Activated CD8-positive, alpha-beta memory T cell treated with anti-CD3 and anti-CD28 coated beads, Interleukin-2, amount 10 ng/mL, durations not matched to agents 7 days and 5 days (primary cell): Measurements from ENCODE around the gene COL23A1. TPM values are rescaled to one million over a fixed set of nuclear protein-coding genes. Genes with fewer than 3 reads are reported as not detected.
"Not testable (repeated sequence)": the region's sequence is repeated elsewhere in the genome, so short reads cannot be mapped to it uniquely, and the experiment has no call there.

Source experiments
- ATAC-seq: fragments of 150-1000 bp; cut with Tn5 transposase; one replicate; pipeline ENCODE4 v1.10.0; 2021; ENCODE audit warnings: moderate library complexity
- CTCF ChIA-PET: fragments of 350-600 bp; sonication (Branson Sonifier 250); formaldehyde crosslinking; loops from one replicate; lab custom pipeline; 2021; ENCODE audit warnings: antibody characterized with exemption; lab: Charles Lee
- DNase-seq: peaks from one replicate; pipeline ENCODE4 v3.0.0-alpha.2; 2020
- H3K27ac Mint-ChIP-seq: one replicate; pipeline ENCODE4 v1.8.0; 2021; ENCODE audit warnings: mild to moderate bottlenecking, mixed read lengths
- H3K27me3 Mint-ChIP-seq: one replicate; pipeline ENCODE4 v1.8.0; 2021; ENCODE audit warnings: mixed read lengths
- H3K36me3 Mint-ChIP-seq: one replicate; pipeline ENCODE4 v1.8.0; 2021; ENCODE audit warnings: mild to moderate bottlenecking, mixed read lengths
- H3K4me1 Mint-ChIP-seq: one replicate; pipeline ENCODE4 v1.8.0; 2021; ENCODE audit warnings: mixed read lengths
- H3K4me3 Mint-ChIP-seq: one replicate; pipeline ENCODE4 v1.8.0; 2021; ENCODE audit warnings: mild to moderate bottlenecking, moderate library complexity, mixed read lengths
- H3K9me3 Mint-ChIP-seq: one replicate; pipeline ENCODE4 v1.8.0; 2022; ENCODE audit warnings: low read depth, mixed read lengths
- total RNA-seq, 2 experiments: library from RNA; stranded (reverse); gene quantifications; one replicate each; pipeline ENCODE4 v1.2.3, GENCODE V29; 2021

Gene COL23A1
- total RNA-seq, 2 experiments from 2014 or later, result 0.18 to 0.19 TPM

- Mint-ChIP-seq H3K4me1 (no peaks in the 10 kb centered on the region), H3K27me3 (peaks cover 2% of the 10 kb centered on the region), H3K36me3 (no peaks in the 10 kb centered on the region), H3K27ac (no peak overlapping the region), H3K4me3 (no peak overlapping the region), H3K9me3 (no peaks in the 10 kb centered on the region)
- CTCF ChIA-PET, result interaction anchor here (0.6 kb wide), 1 partner anchor 1102 kb away, joined by 4 read pairs; no protein-coding TSS in a partner anchor
- no peak for ATAC-seq
- DNase-seq, result no peak
Observed at GRCh38 chr5:178304016-178304415, 286.2 kb downstream of the COL23A1 start.

- CTCF ChIA-PET, H3K4me3 Mint-ChIP-seq, H3K36me3 Mint-ChIP-seq, H3K27ac Mint-ChIP-seq, H3K4me1 Mint-ChIP-seq, DNase-seq, H3K9me3 Mint-ChIP-seq, H3K27me3 Mint-ChIP-seq, ATAC-seq: not testable (repeated sequence)
Observed at GRCh38 chr5:178302321-178302720, 287.9 kb downstream of the COL23A1 start.

DNA sequence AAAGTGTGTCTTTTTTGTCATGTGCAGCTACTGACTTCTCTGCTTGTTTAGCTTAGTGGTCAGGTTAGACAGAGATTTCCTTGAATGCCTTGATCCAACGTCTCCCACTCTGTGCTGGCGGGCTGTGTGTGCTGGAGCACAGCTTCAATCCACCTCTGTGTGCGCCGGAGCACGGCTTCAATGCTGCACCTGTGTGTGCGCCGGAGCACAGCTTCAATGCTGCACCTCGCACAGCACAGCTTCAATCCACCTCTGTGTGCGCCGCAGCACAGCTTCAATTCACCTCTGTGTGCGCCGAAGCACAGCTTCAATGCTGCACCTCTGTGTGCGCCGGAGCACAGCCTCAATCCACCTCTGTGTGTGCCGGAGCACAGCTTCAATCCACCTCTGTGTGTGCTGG lies 288.6 kb downstream of the COL23A1 start:
- Mint-ChIP-seq H3K27ac (no peak overlapping the region), H3K4me3 (no peak overlapping the region), H3K9me3 (no peaks in the 10 kb centered on the region), H3K27me3 (peaks cover 2% of the 10 kb centered on the region), H3K36me3 (no peaks in the 10 kb centered on the region), H3K4me1 (no peaks in the 10 kb centered on the region)
- no peak for ATAC-seq
- DNase-seq, result no peak
- CTCF ChIA-PET, result no interaction called here

DNA sequence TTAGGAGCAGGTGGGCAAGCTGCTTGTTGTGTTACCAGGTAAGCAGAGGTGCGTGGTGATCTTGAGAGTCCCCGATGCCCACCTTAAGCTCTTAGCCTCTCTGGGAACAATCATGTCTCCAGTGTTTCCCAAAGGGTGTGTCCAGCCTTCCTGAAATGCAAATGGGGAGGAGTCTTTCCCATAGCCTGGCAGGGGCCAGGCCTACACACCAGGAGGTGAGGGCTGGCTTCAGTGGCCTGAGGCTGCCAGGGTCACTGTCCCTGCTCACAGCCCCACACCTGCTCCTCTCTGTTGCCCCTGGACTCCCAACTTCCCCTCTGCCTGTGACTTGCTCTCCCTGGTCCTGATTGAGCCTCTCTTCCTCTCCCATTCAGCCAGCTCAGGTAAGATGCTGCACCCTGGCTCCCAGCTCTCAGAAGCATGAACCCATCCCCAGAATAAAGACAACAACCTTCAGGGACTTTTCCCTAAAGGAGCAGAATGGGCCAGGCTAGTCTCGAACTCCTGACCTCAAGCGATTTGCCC lies 291.8 kb downstream of the COL23A1 start:
- Mint-ChIP-seq H3K27ac (no peak overlapping the region), H3K27me3 (peaks cover 2% of the 10 kb centered on the region), H3K9me3 (peaks cover 5% of the 10 kb centered on the region), H3K4me3 (no peak overlapping the region), H3K4me1 (no peaks in the 10 kb centered on the region), H3K36me3 (no peaks in the 10 kb centered on the region)
- no peak for DNase-seq
- CTCF ChIA-PET, result interaction anchor here (0.6 to 0.9 kb wide), 2 partner anchors 14 to 1246 kb away, joined by 3 read pairs; no protein-coding TSS in a partner anchor
- ATAC-seq, result no peak

DNA sequence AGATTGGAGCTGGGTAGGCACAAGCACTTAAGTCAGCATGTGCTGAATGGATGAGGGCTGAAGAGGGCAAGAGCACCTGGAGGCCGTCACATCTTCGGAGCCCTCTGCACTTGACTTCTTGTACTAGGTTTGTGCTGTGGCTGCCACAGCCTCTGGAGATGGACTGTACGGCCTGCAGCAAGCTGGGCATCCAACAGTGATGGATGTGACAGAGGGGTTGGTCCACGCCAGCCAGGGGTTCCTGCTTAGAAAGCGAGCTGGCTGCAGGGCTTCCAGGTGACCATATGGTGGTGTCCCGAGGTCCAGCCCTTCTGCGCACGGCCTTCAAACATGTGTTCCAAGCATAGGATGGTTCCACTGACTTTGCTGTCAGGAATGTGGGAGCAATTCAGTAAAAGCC lies 292.4 kb downstream of the COL23A1 start:
- Mint-ChIP-seq H3K36me3 (no peaks in the 10 kb centered on the region), H3K9me3 (peaks cover 5% of the 10 kb centered on the region), H3K4me1 (no peaks in the 10 kb centered on the region), H3K27ac (no peak overlapping the region), H3K4me3 (no peak overlapping the region), H3K27me3 (peaks cover 2% of the 10 kb centered on the region)
- CTCF ChIA-PET, result interaction anchor here (0.9 kb wide), 1 partner anchor 13 kb away, joined by 3 read pairs; no protein-coding TSS in a partner anchor
- ATAC-seq (no peak), DNase-seq (no peak)

- Mint-ChIP-seq H3K4me3 (no peak overlapping the region), H3K27me3 (peaks cover 2% of the 10 kb centered on the region), H3K27ac (no peak overlapping the region), H3K36me3 (no peaks in the 10 kb centered on the region), H3K9me3 (peaks cover 5% of the 10 kb centered on the region), H3K4me1 (no peaks in the 10 kb centered on the region)
- CTCF ChIA-PET, result no interaction called here
- no peak for DNase-seq
- no peak for ATAC-seq
Observed at GRCh38 chr5:178296066-178296465, 294.1 kb downstream of the COL23A1 start.

DNA sequence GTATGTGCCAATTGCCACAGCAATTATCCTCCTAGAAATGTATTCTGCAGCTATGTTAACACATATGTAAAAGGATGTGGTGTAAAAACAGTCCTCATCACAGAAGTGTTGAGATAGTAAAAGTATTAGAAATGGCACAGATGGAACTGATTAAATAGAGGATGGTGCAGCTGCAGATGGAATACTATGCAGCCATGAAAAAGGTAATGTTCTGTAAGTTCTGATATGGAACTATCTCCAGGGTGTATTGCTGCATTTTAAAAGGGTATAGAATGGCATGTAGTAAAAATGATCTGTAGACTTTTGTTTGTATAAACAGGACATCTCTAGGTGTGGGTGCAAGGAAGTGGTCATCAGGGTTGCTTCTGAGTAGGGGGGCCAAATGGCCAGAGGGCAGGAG lies 294.6 kb downstream of the COL23A1 start:
- Mint-ChIP-seq H3K4me3 (no peak overlapping the region), H3K36me3 (no peaks in the 10 kb centered on the region), H3K4me1 (no peaks in the 10 kb centered on the region), H3K27me3 (peaks cover 3% of the 10 kb centered on the region), H3K9me3 (peaks cover 5% of the 10 kb centered on the region), H3K27ac (no peak overlapping the region)
- ATAC-seq (no peak), DNase-seq (no peak)
- CTCF ChIA-PET, result no interaction called here

- ATAC-seq, result no peak
- H3K4me3 Mint-ChIP-seq, result no peak overlapping the region
- H3K27ac Mint-ChIP-seq, result no peak overlapping the region
- H3K36me3 Mint-ChIP-seq, result no peaks in the 10 kb centered on the region
- DNase-seq, result no peak
- peaks cover 2% of the 10 kb centered on the region for H3K27me3 Mint-ChIP-seq
- CTCF ChIA-PET, result no interaction called here
- no peaks in the 10 kb centered on the region for H3K4me1 Mint-ChIP-seq
- peaks cover 5% of the 10 kb centered on the region for H3K9me3 Mint-ChIP-seq
Observed at GRCh38 chr5:178293815-178294214, 296.4 kb downstream of the COL23A1 start.

DNA sequence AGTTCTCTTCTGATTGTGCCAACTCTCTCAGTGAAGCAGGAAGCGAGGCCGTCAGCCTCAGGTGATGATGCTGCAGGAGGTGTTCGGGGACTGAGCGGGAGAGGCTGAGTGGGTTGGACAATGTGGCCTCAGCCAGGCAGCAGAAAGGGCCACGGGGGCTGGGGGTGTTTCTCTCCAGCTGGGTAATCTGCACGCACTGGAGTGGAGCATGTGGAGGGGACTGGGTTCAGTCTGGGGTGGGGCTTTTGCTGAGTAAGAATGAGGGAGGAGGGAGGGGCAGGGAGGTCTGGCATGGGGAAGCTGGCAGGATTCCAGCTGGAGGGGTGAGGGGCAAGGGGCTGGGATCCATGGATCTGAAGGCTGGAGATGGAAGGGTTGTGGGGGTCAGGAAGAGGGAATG lies 296.8 kb downstream of the COL23A1 start:
- CTCF ChIA-PET, result interaction anchor here (1.0 kb wide), 1 partner anchor 14 kb away, joined by 3 read pairs; no protein-coding TSS in a partner anchor

GRCh38 chr5:178292826-178293205 lies 297.4 kb downstream of the COL23A1 start:
- Mint-ChIP-seq H3K27ac (no peak overlapping the region), H3K4me1 (no peaks in the 10 kb centered on the region), H3K36me3 (no peaks in the 10 kb centered on the region), H3K4me3 (no peak overlapping the region), H3K9me3 (peaks cover 5% of the 10 kb centered on the region), H3K27me3 (peaks cover 4% of the 10 kb centered on the region)
- CTCF ChIA-PET, result interaction anchor here (1.0 kb wide), 1 partner anchor 13 kb away, joined by 3 read pairs; no protein-coding TSS in a partner anchor
- DNase-seq (no peak), ATAC-seq (no peak)

More for the DNA sequence above, 296.8 kb downstream of the COL23A1 start:
- Mint-ChIP-seq H3K36me3 (no peaks in the 10 kb centered on the region), H3K27me3 (peaks cover 2% of the 10 kb centered on the region), H3K27ac (no peak overlapping the region), H3K4me3 (no peak overlapping the region), H3K9me3 (peaks cover 5% of the 10 kb centered on the region), H3K4me1 (no peaks in the 10 kb centered on the region)
- DNase-seq (no peak), ATAC-seq (no peak)

- Mint-ChIP-seq H3K36me3 (no peaks in the 10 kb centered on the region), H3K4me3 (no peak overlapping the region), H3K9me3 (peaks cover 5% of the 10 kb centered on the region), H3K4me1 (no peaks in the 10 kb centered on the region), H3K27me3 (peaks cover 4% of the 10 kb centered on the region), H3K27ac (no peak overlapping the region)
- DNase-seq (no peak), ATAC-seq (no peak)
- CTCF ChIA-PET, result interaction anchor here (1.0 kb wide), 1 partner anchor 13 kb away, joined by 3 read pairs; no protein-coding TSS in a partner anchor
Observed at GRCh38 chr5:178291969-178292825, 298.0 kb downstream of the COL23A1 start.

DNA sequence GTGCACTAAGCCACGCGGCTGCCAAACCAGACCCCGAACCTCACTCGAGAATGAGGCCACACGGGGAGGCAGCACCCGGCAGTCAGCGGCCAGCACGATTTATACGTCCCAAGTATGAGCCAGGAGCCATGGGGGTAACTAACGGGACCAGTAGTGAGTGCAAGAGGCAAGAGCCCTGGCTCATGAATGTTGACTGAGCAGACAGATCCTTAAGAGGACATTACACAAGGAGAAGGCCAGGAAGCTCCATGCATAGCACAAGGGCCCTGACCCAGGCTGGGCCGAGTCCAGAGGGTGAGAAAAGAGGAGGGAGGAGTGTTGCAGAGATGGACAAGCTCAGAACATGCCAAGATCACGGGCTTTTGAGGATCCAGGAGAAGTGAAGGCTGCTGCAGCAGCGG lies 299.0 kb downstream of the COL23A1 start:
- CTCF ChIA-PET, result no interaction called here
- Mint-ChIP-seq H3K9me3 (peaks cover 5% of the 10 kb centered on the region), H3K36me3 (no peaks in the 10 kb centered on the region), H3K4me3 (no peak overlapping the region), H3K27ac (no peak overlapping the region), H3K27me3 (peaks cover 4% of the 10 kb centered on the region), H3K4me1 (no peaks in the 10 kb centered on the region)
- DNase-seq (no peak), ATAC-seq (no peak)

DNA sequence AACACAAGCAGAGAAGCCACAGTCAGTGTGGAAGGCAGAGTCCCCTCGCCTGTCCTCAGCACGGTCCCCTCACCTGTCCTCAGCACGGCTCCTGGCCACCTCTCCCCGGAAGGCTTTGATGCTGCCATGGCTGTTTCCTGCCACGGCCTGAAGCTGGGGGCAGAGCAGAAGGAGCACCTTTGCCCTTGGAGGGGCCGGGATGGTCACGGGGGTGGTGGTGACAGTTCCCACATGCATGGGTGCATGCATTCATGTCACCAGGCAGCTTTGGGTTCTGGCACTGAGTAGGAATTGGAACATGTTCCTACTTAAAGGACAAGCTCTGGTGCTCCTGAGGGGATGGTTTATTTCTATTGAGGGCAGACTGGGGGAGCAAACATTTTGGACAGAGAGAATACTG lies 299.8 kb downstream of the COL23A1 start:
- H3K4me3 Mint-ChIP-seq, result no peak overlapping the region
- H3K27ac Mint-ChIP-seq, result no peak overlapping the region
- no peaks in the 10 kb centered on the region for H3K9me3 Mint-ChIP-seq
- no peaks in the 10 kb centered on the region for H3K4me1 Mint-ChIP-seq
- DNase-seq, result no peak
- ATAC-seq, result no peak
- H3K36me3 Mint-ChIP-seq, result no peaks in the 10 kb centered on the region
- CTCF ChIA-PET, result no interaction called here
- H3K27me3 Mint-ChIP-seq, result peaks cover 4% of the 10 kb centered on the region

GRCh38 chr5:178289438-178289837 lies 300.8 kb downstream of the COL23A1 start:
- DNase-seq, result no peak
- H3K4me1 Mint-ChIP-seq, result no peaks in the 10 kb centered on the region
- H3K27ac Mint-ChIP-seq, result no peak overlapping the region
- ATAC-seq, result no peak
- H3K4me3 Mint-ChIP-seq, result no peak overlapping the region
- CTCF ChIA-PET, result no interaction called here
- no peaks in the 10 kb centered on the region for H3K9me3 Mint-ChIP-seq
- H3K36me3 Mint-ChIP-seq, result no peaks in the 10 kb centered on the region
- peaks cover 4% of the 10 kb centered on the region for H3K27me3 Mint-ChIP-seq
